T-helper 1 cell treated with Interleukin-12 subunit alpha and Interleukin-12 subunit beta and Interleukin-4 antibody, amounts not matched to agents 30 ng/mL and 1 ng/mL, for 36 hours (primary cell): ENCODE measurements around the gene GXYLT1. TPM values are rescaled to one million over a fixed set of nuclear protein-coding genes. Genes with fewer than 3 reads are reported as not detected.
"Not testable (repeated sequence)": the region's sequence is repeated elsewhere in the genome, so short reads cannot be mapped to it uniquely, and the experiment has no call there.

Experiments used
- intact Hi-C: fragments of 100-400 bp; cut with micrococcal nuclease; formaldehyde crosslinking; loops from one replicate; pipeline ENCODE4 v1.15.1; 2024
- total RNA-seq: library from RNA; stranded (reverse); gene quantifications from 2 replicates; pipeline ENCODE4 v1.2.3, GENCODE V29; 2022

The GXYLT1 gene
- total RNA-seq, 1 donor from 2014 or later, result 9.9 TPM

GRCh38 chr12:42103155-42103554 lies 41.5 kb downstream of the GXYLT1 start:
- intact Hi-C loops, result no loop called here

GRCh38 chr12:42102720-42103119 lies 42.0 kb downstream of the GXYLT1 start:
- intact Hi-C loops, result no loop called here

GRCh38 chr12:42099433-42099832 lies 45.2 kb downstream of the GXYLT1 start:
- intact Hi-C loops, result loop anchor here (1.0 to 2.0 kb wide), 3 partner anchors 137 to 273 kb away; partner anchors contain the start of genes PPHLN1 and ZCRB1

GRCh38 chr12:42097971-42098370 lies 46.7 kb downstream of the GXYLT1 start:
- intact Hi-C loops, result loop anchor here (1.0 to 2.0 kb wide), 4 partner anchors 46 to 1660 kb away; partner anchors contain the start of genes GXYLT1, IRAK4 and PUS7L

- intact Hi-C loops, result loop anchor here (1.0 kb wide), 1 partner anchor 1664 kb away; the partner anchor contains the start of genes IRAK4 and PUS7L
These were observed 50.4 kb downstream of the GXYLT1 start for GRCh38 chr12:42094277-42094676.

- intact Hi-C loops, result no loop called here
These were observed 52.9 kb downstream of the GXYLT1 start for GRCh38 chr12:42091769-42092168.

GRCh38 chr12:42090899-42091298 lies 53.8 kb downstream of the GXYLT1 start:
- intact Hi-C loops, result no loop called here

- intact Hi-C loops, result no loop called here
These were observed 58.6 kb downstream of the GXYLT1 start for GRCh38 chr12:42086031-42086430.

- intact Hi-C loops, result no loop called here
These were observed 59.1 kb downstream of the GXYLT1 start for GRCh38 chr12:42085594-42085993.

- intact Hi-C loops, result no loop called here
These were observed 60.2 kb downstream of the GXYLT1 start for GRCh38 chr12:42084522-42084921.

GRCh38 chr12:42076976-42077375 lies 67.7 kb downstream of the GXYLT1 start:
- intact Hi-C loops, result no loop called here

- intact Hi-C loops, result no loop called here
These were observed 74.6 kb downstream of the GXYLT1 start for GRCh38 chr12:42070036-42070435.

GRCh38 chr12:42059127-42059526 lies 85.5 kb downstream of the GXYLT1 start:
- intact Hi-C loops, result no loop called here

GRCh38 chr12:42056130-42056529 lies 88.5 kb downstream of the GXYLT1 start:
- intact Hi-C loops, result no loop called here

- intact Hi-C loops, result no loop called here
These were observed 91.2 kb downstream of the GXYLT1 start for GRCh38 chr12:42053456-42053855.

- intact Hi-C loops, result not testable (repeated sequence)
These were observed 95.7 kb downstream of the GXYLT1 start for GRCh38 chr12:42048980-42049379.

GRCh38 chr12:42039577-42039976 lies 105.1 kb downstream of the GXYLT1 start:
- intact Hi-C loops, result no loop called here

- intact Hi-C loops, result no loop called here
These were observed 105.5 kb downstream of the GXYLT1 start for GRCh38 chr12:42039176-42039575.

- intact Hi-C loops, result no loop called here
These were observed 112.7 kb downstream of the GXYLT1 start for GRCh38 chr12:42031847-42032564.
